Fibroblast of skin of right quadriceps (primary cell): ENCODE results near the gene SPATA17.

Experiments
- DNase-seq: peaks from one replicate; pipeline ENCODE4 v3.0.0-alpha.2; 2013

Gene SPATA17

GRCh38 chr1:217861658-217862057 is 230.5 kb downstream of the SPATA17 start:
- no peak for DNase-seq

- no peak for DNase-seq
Observed at GRCh38 chr1:217867446-217867995, 236.4 kb downstream of the SPATA17 start.

GRCh38 chr1:217871955-217872354 is 240.8 kb downstream of the SPATA17 start:
- no peak for DNase-seq

- DNase-seq, result no peak
Observed at GRCh38 chr1:217875229-217875628, 244.1 kb downstream of the SPATA17 start.

- DNase-seq, result no peak
Observed at GRCh38 chr1:217876401-217876800, 245.3 kb downstream of the SPATA17 start.

GRCh38 chr1:217876896-217877295 is 245.8 kb downstream of the SPATA17 start:
- DNase-seq, result peak; percentile 53

GRCh38 chr1:217881131-217881543 is 250.0 kb downstream of the SPATA17 start:
- peak; percentile 89 for DNase-seq

- DNase-seq, result peak; percentile 76
Observed at GRCh38 chr1:217881607-217882332, 250.6 kb downstream of the SPATA17 start.

GRCh38 chr1:217885181-217885580 is 254.0 kb downstream of the SPATA17 start:
- no peak for DNase-seq

- DNase-seq, result no peak
Observed at GRCh38 chr1:217888328-217888727, 257.2 kb downstream of the SPATA17 start.

- no peak for DNase-seq
Observed at GRCh38 chr1:217889401-217889800, 258.3 kb downstream of the SPATA17 start.

- DNase-seq, result peak; percentile 41
Observed at GRCh38 chr1:217891966-217892365, 260.8 kb downstream of the SPATA17 start.

- no peak for DNase-seq
Observed at GRCh38 chr1:217892750-217893149, 261.6 kb downstream of the SPATA17 start.

GRCh38 chr1:217895841-217896240 is 264.7 kb downstream of the SPATA17 start:
- DNase-seq, result no peak

GRCh38 chr1:217896490-217896889 is 265.3 kb downstream of the SPATA17 start:
- peak; percentile 28 for DNase-seq

GRCh38 chr1:217897100-217897499 is 266.0 kb downstream of the SPATA17 start:
- no peak for DNase-seq

- DNase-seq, result no peak
Observed at GRCh38 chr1:217899614-217900013, 268.5 kb downstream of the SPATA17 start.

- peak; percentile 46 for DNase-seq
Observed at GRCh38 chr1:217907504-217907903, 276.4 kb downstream of the SPATA17 start.

GRCh38 chr1:217910203-217910602 is 279.1 kb downstream of the SPATA17 start:
- DNase-seq, result no peak

- no peak for DNase-seq
Observed at GRCh38 chr1:217910791-217911320, 279.7 kb downstream of the SPATA17 start.

- no peak for DNase-seq
Observed at GRCh38 chr1:217911908-217912307, 280.8 kb downstream of the SPATA17 start.

GRCh38 chr1:217917281-217917887 is 286.2 kb downstream of the SPATA17 start:
- no peak for DNase-seq

GRCh38 chr1:217919683-217920388 is 288.7 kb downstream of the SPATA17 start:
- DNase-seq, result peak; percentile 6
